Stomach (tissue), 4 donors: Measurements from ENCODE around the gene AHCYL2.

Source experiments
- CTCF ChIP-seq, 7 experiments: fragments of 450-650 bp in 4 of 7; fragments of 200-600 bp in 3 of 7; sonication (generic) in 3 of 7; IDR thresholded peaks; one replicate each; pipeline ENCODE4 v1.5.1; 2016 to 2019; ENCODE audit warnings: antibody characterized with exemption in 7 of 7, control low read depth in 2 of 7, mild to moderate bottlenecking in 1 of 7
- EP300 ChIP-seq: sonication (generic); formaldehyde crosslinking; IDR thresholded peaks from one replicate; pipeline ENCODE4 v1.6.1; 2017; ENCODE audit warnings: antibody characterized with exemption
- POLR2A ChIP-seq, 4 donors: fragments of 450-650 bp; IDR thresholded peaks; one replicate each; pipeline ENCODE4 v1.6.1; 2016; ENCODE audit warnings: antibody characterized with exemption in 4 of 4, control low read depth in 2 of 4, mild to moderate bottlenecking in 1 of 4, moderate library complexity in 1 of 4
- POLR2AphosphoS5 ChIP-seq, 3 donors: sonication (generic); formaldehyde crosslinking; IDR thresholded peaks; one replicate each; pipeline ENCODE4 v1.6.1; 2016; ENCODE audit warnings: antibody characterized with exemption in 3 of 3

DNA sequence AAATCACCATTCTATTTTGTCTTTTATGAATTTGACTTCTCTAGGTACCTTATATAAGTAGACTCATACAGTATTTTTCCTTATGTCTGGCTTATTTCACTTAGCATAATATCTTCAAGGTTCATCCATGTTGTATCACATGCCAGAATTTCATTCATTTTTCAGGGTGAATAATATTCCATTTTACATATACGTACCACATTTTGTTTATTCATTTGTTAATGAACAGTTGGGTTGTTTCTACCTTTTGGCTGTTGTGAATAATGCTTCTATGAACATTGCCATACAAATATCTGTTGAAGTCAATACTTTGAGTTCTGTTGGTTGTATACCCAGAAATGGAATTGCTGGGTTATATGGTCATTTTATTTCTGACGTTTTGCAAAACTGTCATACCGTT, 20.7 kb downstream of the AHCYL2 start:
- TF ChIP-seq CTCF (IDR thresholded peaks at IDR 0.05) = no peak
- TF ChIP-seq POLR2A (IDR thresholded peaks at IDR 0.05) = no peak
- no peak for TF ChIP-seq EP300
- no peak for TF ChIP-seq POLR2AphosphoS5 (IDR thresholded peaks at IDR 0.05)
